Panc1 (cell line): ENCODE measurements around the gene TGIF1. TPM values are rescaled to one million over a fixed set of nuclear protein-coding genes. Genes with fewer than 3 reads are reported as not detected.

Experiments
- ATAC-seq: fragments of 200-7000 bp; cut with Tn5 transposase; 2 replicates; pipeline ENCODE4 v1.9.1; 2020; ENCODE audit warnings: mild to moderate bottlenecking, moderate library complexity
- BruUV-seq: library from RNA; stranded (reverse); fragments of 400-500 nt; replicated peaks from 2 replicates; lab custom pipeline; 2021; lab: Mats Ljungman, UMichigan
- CTCF ChIA-PET: fragments of 300-600 bp; sonication (Branson Sonifier 250); formaldehyde crosslinking; loops from one replicate; lab custom pipeline; 2022; ENCODE audit warnings: antibody characterized with exemption; lab: Charles Lee
- POLR2A ChIA-PET: fragments of 300-600 bp; sonication (Branson Sonifier 250); formaldehyde crosslinking; loops from one replicate; lab custom pipeline; 2022; ENCODE audit warnings: antibody characterized with exemption; lab: Charles Lee
- DNase-seq: peaks from one replicate; pipeline ENCODE4 v3.0.0-alpha.2; 2010; ENCODE audit warnings: low read depth, low spot score
- H3K27ac ChIP-seq: 2 replicates; pipeline ENCODE4 v1.5.1; 2011; ENCODE audit warnings: mild to moderate bottlenecking, low read length, inconsistent platforms
- H3K27me3 ChIP-seq: fragments of 200-500 bp; sonication (Bioruptor generic); 2 replicates; pipeline ENCODE4 v1.6.0; 2014; ENCODE audit warnings: low read length, inconsistent platforms; ENCODE audit not compliant: control insufficient read depth, insufficient read depth
- H3K36me3 ChIP-seq: fragments of 200-500 bp; sonication (Bioruptor generic); 2 replicates; pipeline ENCODE4 v1.5.1; 2014; ENCODE audit warnings: inconsistent platforms, mild to moderate bottlenecking, low read length, moderate library complexity; ENCODE audit not compliant: control insufficient read depth, insufficient read depth
- H3K4me1 ChIP-seq: 2 replicates; pipeline ENCODE4 v1.5.1; 2011; ENCODE audit warnings: inconsistent platforms, mild to moderate bottlenecking, low read length, moderate library complexity; ENCODE audit not compliant: control insufficient read depth, insufficient read depth
- H3K4me3 ChIP-seq, 2 experiments: 2 replicates each; pipeline ENCODE4 v1.5.1; 2011 to 2012; ENCODE audit warnings: low read depth in 2 of 2, low read length in 2 of 2, mild to moderate bottlenecking in 2 of 2, inconsistent platforms in 1 of 2, moderate library complexity in 1 of 2
- H3K9me3 ChIP-seq: fragments of 200-500 bp; sonication (Bioruptor generic); 2 replicates; pipeline ENCODE4 v1.5.1; 2014; ENCODE audit warnings: low read depth, mild to moderate bottlenecking, inconsistent platforms, low read length, moderate library complexity; ENCODE audit not compliant: control insufficient read depth, insufficient read depth
- CTCF ChIP-seq: fragments of 450-650 bp; IDR thresholded peaks from 2 replicates; pipeline ENCODE4 v1.5.1; 2017; ENCODE audit warnings: mild to moderate bottlenecking
- POLR2AphosphoS5 ChIP-seq: IDR thresholded peaks from 2 replicates; pipeline ENCODE4 v1.6.1; 2012; ENCODE audit warnings: mild to moderate bottlenecking, low read depth, low read length, moderate library complexity
- REST ChIP-seq, 2 experiments: IDR thresholded peaks; 2 replicates each; pipeline ENCODE4 v1.6.1; 2011 to 2012; ENCODE audit warnings: low read depth in 2 of 2, control low read depth in 1 of 2, low read length in 1 of 2, mild to moderate bottlenecking in 1 of 2, moderate library complexity in 1 of 2; ENCODE audit not compliant: insufficient read depth in 1 of 2
- SIN3A ChIP-seq: IDR thresholded peaks from 2 replicates; pipeline ENCODE4 v1.6.1; 2012; ENCODE audit warnings: low read depth, mild to moderate bottlenecking, low read length, moderate library complexity, borderline replicate concordance; ENCODE audit not compliant: insufficient read depth
- TCF7L2 ChIP-seq: IDR thresholded peaks from 2 replicates; pipeline ENCODE4 v1.6.1; 2011; ENCODE audit warnings: mild to moderate bottlenecking, low read depth, low read length, inconsistent platforms
- in situ Hi-C: cut with HindIII; loops from 2 replicates; pipeline ENCODE4 v1.10.0; 2016; ENCODE audit warnings: low sequenced_read_pairs, low pct_unique_long_range_greater_than_20kb
- intact Hi-C: fragments of 100-400 bp; cut with micrococcal nuclease; formaldehyde crosslinking; loops from one replicate; pipeline ENCODE4 v1.10.0; 2022; ENCODE audit not compliant: unreplicated experiment
- total RNA-seq: library from RNA; stranded (reverse); gene quantifications from one replicate; pipeline ENCODE4 v1.2.1, GENCODE V29; 2021; ENCODE audit not compliant: unreplicated experiment

Gene TGIF1
- total RNA-seq, 1 experiment from 2014 or later: 171 TPM

GRCh38 chr18:3460823-3461398 lies 10.9 kb downstream of the TGIF1 start:
- Histone ChIP-seq H3K27ac (peak overlapping the region; percentile 100), H3K27me3 (no peaks in the 10 kb centered on the region), H3K4me1 (peaks cover 76% of the 10 kb centered on the region), H3K36me3 (peaks cover 36% of the 10 kb centered on the region), H3K4me3 (no peak overlapping the region), H3K9me3 (no peaks in the 10 kb centered on the region; the same call in 1 of the 2 replicates)
- intact Hi-C loops: no loop called here
- no TSS peak for BruUV-seq
- DNase-seq: no peak
- 0 out of 4 replicates have a peak, but pooled peaks of 1 of the 2 experiments have one; percentile 9 for TF ChIP-seq REST (IDR thresholded peaks at IDR 0.05; ENCODE audit: insufficient read depth in 1 of 2, low read depth in 2 of 2, low read length in 1 of 2)
- TF ChIP-seq SIN3A: no peak
- TF ChIP-seq POLR2AphosphoS5: no peak
- CTCF ChIA-PET: interaction anchor here (0.6 to 0.9 kb wide), 3 partner anchors 149 to 205 kb away, joined by 3 to 4 read pairs (median 3); no protein-coding TSS in a partner anchor
- POLR2A ChIA-PET: interaction anchor here (0.9 kb wide), 1 partner anchor 142 kb away, joined by 3 read pairs; no protein-coding TSS in a partner anchor
- in situ Hi-C loops: no loop called here
- ATAC-seq: no peak

- Histone ChIP-seq H3K27me3 (no peaks in the 10 kb centered on the region), H3K4me1 (peaks cover 76% of the 10 kb centered on the region), H3K36me3 (peaks cover 35% of the 10 kb centered on the region), H3K4me3 (no peak overlapping the region), H3K27ac (peak overlapping the region; percentile 100), H3K9me3 (no peaks in the 10 kb centered on the region; the same call in 1 of the 2 replicates)
- no peak for DNase-seq
- ChIA-PET POLR2A (interaction anchor here (0.7 to 0.9 kb wide), 2 partner anchors 20 to 141 kb away, joined by 3 read pairs; no protein-coding TSS in a partner anchor), CTCF (interaction anchor here (0.6 to 0.7 kb wide), 3 partner anchors 148 to 455 kb away, joined by 3 to 4 read pairs (median 3); no protein-coding TSS in a partner anchor)
- intact Hi-C loops: no loop called here
- TF ChIP-seq REST (IDR thresholded peaks at IDR 0.05; ENCODE audit: insufficient read depth in 1 of 2, low read depth in 2 of 2, low read length in 1 of 2): no peak
- TF ChIP-seq POLR2AphosphoS5: no peak
- no peak for TF ChIP-seq CTCF
- TF ChIP-seq TCF7L2: no peak
- no peak for TF ChIP-seq SIN3A
- in situ Hi-C loops: no loop called here
- ATAC-seq: no peak
- BruUV-seq: no TSS peak
Measured at GRCh38 chr18:3461704-3462103, 11.7 kb downstream of the TGIF1 start.
